Measurements from ENCODE around the gene RPL36.
"Not testable (repeated sequence)": the region's sequence is repeated elsewhere in the genome, so short reads cannot be mapped to it uniquely, and the experiment has no call there.

The RPL36 gene

DNA sequence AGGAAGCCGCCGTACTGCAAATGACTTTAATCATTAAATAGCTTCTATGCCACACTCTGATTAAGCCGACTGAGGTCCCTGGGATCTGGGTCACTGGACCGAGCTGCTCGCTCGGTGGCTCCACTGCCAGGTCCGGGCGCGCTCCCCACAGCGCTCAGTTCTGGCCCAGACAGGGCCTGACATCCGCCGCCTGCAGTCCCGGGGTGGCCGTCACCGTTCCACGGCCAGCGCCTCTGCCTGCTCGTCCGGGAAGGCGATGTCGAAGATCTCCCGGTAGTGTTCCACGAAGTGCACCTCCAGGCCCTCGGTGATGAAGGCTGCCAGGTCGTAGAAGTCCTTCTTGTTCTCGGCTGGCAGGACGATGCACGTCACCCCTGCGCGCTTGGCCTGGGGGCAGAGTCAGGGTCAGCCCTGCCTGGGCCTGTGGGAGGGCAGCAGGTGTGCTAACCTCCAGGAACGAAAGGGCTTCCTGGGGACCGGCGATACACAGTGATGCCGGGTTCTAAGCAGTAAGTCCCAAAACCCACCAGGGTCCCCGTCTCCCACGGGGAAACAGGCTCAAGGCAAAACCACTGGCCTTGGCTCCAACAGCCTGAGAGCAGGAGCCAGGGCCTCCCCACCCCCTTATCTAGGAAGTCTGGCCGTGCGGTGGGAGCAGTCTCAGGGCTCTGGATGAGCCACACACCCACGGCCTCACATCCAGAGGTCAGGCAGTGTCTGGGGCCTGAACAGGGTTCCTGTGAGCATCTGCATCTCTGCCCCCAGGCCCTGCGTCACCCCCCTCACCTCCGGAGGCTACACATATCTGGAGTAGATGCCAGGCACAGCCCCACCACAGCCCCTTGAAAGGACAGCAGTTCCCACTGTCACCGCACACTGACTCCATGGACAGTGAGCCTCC, 2.0 kb downstream of the RPL36 start:
- no peak for DNase-seq

- DNase-seq, result no peak
These were observed 2.7 kb downstream of the RPL36 start for GRCh38 chr19:5692723-5693194.

GRCh38 chr19:5693195-5694166, 3.4 kb downstream of the RPL36 start:
- no peak for DNase-seq

GRCh38 chr19:5694167-5694955, 4.3 kb downstream of the RPL36 start:
- no peak for DNase-seq

DNA sequence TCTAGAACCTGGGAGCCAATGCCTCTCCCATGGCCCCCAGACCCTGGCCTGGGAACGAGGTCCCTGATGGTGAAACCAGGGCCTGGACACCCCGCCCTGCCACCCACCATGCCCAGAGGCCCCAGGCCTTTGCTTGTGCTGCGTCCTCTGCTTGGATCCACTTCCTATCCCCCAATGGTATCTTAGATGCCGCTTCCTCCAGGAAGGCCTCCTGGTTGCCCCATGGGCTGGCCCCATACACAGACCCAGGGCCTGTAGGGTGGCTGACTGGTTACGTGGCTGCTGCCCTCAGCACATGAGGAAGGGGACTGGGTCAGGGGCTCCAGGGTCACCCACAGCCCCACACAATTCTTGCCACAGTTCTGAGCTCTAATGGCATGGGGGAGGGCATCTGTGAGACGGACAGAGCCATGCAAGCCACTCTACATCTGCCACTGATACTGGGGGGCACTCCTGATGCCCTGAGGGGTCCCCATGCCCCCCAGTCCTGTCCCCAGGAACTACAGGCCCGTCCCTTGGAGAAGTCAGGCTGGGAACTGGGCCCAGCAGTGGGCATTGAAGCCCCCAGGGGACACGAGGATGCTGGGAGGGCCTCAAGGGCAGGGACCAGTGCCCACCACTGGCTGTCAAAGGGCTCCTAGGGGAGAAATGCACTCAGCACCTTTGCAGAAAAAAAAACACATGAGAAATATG, 5.0 kb downstream of the RPL36 start:
- DNase-seq, result no peak

DNA sequence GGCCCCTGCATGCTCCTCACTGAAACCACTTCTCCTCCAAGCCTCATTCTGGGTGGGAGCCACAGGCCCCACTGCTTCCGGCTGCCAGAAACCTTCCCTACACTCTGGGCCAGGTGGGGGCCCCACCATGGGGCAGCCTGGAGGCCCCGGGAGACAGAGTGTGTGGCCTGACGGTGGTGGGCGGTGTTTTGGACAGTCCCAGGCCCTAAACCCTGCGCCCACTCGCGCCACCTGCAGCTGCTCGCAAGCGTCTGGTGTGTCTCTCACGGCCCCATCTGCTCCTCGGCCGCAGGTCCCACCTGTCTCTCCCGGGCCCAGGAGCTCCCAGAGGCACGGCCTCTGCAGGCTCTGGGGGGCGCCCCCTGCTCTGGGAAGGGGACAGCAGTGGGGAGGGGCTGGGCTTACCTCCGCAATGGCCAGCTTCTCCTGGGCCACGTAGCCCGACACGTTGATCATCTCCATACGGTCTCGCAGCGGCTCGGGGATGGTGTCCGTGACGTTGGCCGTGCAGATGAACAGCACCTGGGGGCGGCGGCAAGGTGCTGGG, 5.6 kb downstream of the RPL36 start:
- no peak for DNase-seq

- no peak for DNase-seq
These were observed 6.3 kb downstream of the RPL36 start for GRCh38 chr19:5696196-5697021.

DNA sequence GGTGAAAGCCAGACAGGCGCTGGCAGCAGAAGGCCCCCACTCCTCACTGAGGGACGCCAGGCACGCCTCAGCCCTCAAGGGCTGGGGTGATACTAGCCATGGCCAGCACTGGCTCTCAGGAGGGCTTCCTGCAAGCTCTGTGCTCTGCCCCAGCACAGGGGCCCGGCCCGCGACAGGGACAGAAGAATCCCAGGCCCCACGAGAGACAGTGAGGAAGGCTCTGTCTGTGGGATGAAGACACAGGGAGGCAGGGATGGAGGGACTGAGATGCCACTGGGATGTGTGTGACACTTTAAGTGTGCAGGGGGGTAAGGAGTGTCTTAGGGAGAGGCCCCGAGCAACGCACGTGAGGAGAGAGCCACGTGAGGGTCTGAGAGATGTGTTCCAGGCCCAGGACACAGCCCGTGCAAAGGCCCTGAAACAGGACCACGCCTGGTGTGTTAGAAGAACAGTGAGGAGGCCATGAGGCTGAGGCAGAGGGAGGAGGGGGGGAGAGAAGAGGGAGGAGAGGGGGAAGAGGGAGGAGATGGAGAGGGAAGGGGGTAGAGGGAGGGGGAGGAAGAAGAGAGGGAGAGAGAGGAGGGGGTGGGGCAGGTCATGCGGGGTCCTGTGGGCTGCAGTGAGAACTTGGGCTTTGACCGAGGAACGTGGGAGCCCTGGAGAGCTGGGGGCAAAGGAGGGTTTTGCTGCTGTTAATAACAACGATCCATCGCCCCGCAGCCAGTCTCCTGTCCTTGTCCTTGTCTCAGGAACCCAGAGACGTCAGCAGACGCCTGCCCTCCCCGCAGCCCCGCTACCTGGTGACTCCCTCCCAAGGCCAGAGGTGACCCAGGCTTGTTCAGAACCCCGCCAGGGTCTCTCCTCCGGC, 7.2 kb downstream of the RPL36 start:
- no peak for DNase-seq

DNA sequence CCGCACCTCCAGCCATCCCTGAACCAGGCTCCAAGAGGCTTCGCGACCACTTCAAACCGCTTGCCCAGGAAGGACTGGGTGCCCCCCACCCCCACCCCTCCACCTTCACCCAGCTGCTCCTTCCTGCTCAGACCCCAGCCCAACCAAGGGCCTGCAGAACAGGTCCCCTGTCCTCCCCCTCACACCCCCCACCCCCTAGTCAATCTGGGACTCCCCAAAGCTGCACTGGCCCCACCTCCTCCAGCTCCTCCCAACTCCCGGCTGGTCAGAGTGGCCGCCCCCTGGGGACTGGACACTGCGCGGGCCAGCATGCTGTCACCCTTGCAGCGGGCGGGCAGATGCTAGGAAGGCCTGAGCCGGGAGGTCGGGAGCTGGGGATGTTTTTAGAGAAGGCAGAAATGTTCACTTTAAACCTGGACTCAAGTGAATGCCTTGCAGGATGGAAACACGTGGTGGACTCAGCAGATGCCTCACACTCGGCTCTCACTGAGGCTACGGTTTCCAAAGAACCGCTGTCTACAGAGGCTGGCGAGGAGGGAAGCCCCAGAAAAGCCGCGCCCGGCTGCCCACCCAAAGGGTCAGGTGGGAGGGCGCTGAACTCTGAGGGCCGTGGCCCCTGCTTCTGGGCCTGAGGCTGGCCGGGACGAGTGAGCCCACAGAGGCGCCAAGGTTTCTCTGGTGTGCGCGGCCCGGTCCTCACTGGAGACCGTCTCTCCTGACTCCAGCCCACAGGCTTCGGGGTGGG, 8.0 kb downstream of the RPL36 start:
- no peak for DNase-seq

- no peak for DNase-seq
These were observed 8.7 kb downstream of the RPL36 start for GRCh38 chr19:5698635-5699422.

GRCh38 chr19:5700455-5701092, 10.5 kb downstream of the RPL36 start:
- DNase-seq, result no peak

GRCh38 chr19:5702053-5702410, 11.9 kb downstream of the RPL36 start:
- DNase-seq, result not testable (repeated sequence)

DNA sequence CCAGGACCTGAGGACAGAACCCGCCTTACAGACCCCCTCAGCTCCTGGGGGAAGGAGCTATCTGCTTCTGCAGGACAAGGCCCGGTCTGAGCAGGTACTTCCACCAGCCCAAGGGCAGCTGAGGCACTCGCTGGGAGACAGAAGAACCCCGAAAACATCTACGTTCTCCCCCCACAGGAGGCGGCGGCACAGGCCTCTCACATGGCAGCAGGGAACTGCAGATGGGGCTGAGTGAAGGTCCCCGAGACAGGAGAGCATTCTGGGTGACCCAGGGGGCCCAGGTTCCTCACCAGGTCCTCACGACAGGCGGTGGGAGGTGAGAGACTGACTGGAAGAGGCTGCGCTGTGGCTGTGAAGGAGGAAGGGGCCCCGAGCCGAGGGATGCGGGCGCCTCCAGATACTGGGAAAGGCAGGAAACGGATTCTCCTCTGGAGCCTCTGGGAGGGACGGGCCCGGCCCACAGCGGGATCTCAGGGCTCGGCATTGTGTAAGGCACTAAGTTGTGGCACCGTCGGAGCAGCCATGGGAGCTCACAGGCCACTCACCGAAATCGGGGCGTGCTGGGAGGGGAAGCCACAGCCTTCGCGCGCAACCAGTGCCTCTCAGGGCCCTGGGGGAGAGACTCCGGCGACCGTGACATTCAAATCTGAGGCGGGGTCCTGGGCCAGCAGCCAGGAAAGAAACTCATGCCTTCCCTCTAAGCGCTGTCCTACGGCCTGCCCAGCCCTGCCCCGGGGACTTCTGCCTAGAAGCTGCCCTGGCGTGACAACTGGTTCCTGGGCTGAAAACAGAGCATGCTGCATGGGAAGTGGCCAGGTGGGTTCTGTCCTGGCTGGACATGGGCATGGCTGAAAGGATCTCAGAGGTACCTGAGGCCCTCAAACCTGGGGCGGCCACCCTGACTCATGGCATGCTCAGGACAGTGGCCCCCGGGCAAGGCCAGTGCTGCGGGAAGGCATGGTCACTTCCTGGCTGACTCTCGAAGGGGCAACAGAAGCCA, 14.0 kb downstream of the RPL36 start:
- DNase-seq, result no peak

DNA sequence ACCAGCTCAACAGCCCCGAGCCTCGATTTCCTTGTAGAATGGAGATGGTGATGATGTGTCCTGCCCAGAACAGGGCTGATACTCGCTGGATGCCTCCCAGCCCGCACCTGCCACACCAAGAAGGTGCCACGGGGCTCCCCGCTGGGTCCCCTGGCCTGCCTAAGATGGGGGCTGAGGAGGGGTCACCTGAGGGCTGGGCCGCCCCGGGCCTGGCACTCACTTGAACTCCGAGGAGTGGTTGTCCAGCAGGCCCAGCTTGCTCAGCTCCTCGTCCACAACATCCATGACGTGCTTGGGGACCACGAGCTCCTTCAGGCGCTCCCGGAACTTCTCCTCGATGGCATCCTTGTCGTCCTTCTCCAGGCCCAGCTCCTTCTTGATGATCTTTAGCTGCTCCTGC, 15.5 kb downstream of the RPL36 start:
- no peak for DNase-seq

DNA sequence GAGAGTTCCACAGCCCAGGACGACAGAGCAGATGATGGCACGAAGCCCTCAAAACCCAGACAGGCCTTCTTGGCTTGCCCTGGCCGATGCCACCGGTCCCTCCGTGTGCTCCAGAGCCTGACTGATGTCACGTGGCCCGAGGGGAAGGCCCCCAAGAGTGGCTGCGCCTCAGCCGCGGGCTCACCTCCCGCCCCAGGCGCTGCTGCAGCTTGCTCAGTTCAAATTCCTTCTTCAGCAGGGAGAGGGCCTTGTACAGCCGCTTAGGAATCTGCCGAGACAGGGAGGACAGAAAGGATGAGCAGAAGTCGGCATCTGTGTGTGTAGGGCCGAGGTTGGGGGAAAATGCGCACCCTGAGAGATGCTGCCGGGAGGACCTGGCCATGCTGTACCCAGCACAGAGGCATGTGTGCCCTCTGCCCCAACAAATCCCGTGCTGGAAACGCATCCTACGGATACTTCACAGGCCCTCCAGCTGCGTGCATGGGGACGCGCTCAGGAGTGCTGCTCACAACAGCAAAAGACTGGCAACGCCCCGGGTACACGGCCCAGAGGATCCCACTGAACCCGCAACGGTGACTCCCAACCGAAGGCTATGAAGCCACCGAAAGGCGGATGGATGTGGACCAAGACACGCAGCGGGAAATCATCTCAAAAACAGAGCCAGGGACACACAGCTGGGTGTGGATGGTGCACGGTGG, 16.9 kb downstream of the RPL36 start:
- no peak for DNase-seq
